ENCODE results near the gene NR6A1.

The NR6A1 gene

DNA sequence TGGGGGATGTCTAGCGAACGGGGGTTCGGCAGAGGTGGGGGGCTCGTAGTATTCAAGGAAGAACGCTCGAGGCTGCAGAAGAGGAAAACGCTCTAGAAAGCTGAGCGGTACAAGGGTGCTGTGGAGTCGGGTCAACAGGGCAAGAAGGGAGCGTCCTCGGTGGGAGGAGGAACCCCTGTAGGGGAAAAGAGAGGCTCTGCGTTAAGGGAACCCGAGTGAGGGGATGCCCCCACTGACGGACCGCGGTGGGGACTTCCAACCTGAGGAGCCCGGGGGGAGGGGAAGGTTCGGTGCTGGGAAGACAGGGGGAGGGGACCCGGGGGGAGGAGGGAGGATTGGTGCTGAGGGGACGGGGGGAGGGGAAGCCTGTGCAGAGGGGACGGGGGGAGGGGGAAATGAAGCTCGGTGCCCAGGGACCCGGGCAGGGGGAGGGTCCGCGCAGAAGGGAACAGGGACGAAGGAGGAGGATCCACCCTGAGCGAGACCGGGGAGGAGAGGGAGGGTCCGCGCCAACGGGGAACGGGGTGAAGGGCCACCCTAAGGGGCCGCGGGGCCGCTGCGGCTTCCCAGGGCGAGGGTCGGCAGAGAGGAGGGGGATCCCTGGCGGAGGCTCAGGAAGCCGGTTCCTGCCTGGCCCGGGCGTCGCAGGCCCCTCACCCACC is 621 bp downstream of the NR6A1 start:
- peak overlapping the region; percentile 87 for H3K27ac ChIP-seq (replicated peaks)

DNA sequence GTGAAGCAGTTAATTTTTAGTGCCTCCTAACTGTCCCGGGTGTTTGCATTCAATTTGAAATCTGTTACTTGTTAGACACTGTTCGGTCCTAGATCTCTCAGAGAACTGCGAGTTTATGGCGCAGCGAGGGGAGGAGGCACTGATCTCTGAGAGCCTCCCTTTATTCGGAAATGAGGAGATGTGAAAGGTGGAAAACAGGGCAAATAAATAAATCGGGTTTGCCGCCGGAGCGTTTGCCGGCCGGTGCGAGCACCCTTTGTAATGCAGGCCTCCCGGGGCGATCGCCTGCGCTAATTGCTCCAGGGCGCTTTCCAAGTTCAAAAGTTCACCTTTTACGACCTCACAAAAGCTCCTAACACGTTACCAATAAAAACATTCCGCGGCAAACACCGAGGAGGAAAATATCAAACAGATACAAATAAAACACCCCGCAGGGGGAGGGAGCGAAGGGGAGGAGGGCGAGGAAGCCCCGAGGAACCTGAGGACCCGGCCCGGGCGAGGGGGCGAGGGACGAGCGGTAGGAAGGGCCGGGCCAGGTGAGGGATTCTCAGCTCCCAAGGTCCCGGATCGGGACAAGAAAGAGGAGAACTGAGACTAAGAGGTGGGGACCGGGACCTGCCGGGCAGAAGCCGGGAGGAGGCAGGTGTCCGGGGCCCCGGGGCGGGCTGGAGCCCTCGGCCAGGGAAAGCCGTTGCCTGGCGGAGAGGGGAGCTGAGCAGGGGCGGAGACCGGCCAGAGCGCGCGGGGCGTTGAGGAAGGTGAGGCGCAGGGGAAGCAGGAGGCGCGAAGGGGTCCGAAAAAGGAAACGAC is 1.4 kb downstream of the NR6A1 start:
- peak in 1 of 2 experiments; percentile 42 for DNase-seq (ENCODE audit: low read depth in 1 of 2, low spot score in 1 of 2)
- peak overlapping the region; percentile 87 for H3K27ac ChIP-seq (replicated peaks)
- peak overlapping the region; percentile 98 for H3K4me3 ChIP-seq (replicated peaks; ENCODE audit: insufficient read depth, low read length)

More for the DNA sequence above, 621 bp downstream of the NR6A1 start:
- TF ChIP-seq GABPA (IDR thresholded peaks at IDR 0.05; ENCODE audit: low read depth) (no peak), SPI1 (IDR thresholded peaks at IDR 0.05; ENCODE audit: borderline replicate concordance, low read depth) (no peak), POLR2AphosphoS5 (IDR thresholded peaks at IDR 0.05; ENCODE audit: low read depth) (no peak)
- TF ChIP-seq, protein P1, sequence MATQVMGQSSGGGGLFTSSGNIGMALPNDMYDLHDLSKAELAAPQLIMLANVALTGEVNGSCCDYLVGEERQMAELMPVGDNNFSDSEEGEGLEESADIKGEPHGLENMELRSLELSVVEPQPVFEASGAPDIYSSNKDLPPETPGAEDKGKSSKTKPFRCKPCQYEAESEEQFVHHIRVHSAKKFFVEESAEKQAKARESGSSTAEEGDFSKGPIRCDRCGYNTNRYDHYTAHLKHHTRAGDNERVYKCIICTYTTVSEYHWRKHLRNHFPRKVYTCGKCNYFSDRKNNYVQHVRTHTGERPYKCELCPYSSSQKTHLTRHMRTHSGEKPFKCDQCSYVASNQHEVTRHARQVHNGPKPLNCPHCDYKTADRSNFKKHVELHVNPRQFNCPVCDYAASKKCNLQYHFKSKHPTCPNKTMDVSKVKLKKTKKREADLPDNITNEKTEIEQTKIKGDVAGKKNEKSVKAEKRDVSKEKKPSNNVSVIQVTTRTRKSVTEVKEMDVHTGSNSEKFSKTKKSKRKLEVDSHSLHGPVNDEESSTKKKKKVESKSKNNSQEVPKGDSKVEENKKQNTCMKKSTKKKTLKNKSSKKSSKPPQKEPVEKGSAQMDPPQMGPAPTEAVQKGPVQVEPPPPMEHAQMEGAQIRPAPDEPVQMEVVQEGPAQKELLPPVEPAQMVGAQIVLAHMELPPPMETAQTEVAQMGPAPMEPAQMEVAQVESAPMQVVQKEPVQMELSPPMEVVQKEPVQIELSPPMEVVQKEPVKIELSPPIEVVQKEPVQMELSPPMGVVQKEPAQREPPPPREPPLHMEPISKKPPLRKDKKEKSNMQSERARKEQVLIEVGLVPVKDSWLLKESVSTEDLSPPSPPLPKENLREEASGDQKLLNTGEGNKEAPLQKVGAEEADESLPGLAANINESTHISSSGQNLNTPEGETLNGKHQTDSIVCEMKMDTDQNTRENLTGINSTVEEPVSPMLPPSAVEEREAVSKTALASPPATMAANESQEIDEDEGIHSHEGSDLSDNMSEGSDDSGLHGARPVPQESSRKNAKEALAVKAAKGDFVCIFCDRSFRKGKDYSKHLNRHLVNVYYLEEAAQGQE (IDR thresholded peaks at IDR 0.05; ENCODE audit: insufficient replicate concordance, low read depth), result no peak
- TF ChIP-seq, protein P2, sequence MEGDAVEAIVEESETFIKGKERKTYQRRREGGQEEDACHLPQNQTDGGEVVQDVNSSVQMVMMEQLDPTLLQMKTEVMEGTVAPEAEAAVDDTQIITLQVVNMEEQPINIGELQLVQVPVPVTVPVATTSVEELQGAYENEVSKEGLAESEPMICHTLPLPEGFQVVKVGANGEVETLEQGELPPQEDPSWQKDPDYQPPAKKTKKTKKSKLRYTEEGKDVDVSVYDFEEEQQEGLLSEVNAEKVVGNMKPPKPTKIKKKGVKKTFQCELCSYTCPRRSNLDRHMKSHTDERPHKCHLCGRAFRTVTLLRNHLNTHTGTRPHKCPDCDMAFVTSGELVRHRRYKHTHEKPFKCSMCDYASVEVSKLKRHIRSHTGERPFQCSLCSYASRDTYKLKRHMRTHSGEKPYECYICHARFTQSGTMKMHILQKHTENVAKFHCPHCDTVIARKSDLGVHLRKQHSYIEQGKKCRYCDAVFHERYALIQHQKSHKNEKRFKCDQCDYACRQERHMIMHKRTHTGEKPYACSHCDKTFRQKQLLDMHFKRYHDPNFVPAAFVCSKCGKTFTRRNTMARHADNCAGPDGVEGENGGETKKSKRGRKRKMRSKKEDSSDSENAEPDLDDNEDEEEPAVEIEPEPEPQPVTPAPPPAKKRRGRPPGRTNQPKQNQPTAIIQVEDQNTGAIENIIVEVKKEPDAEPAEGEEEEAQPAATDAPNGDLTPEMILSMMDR (IDR thresholded peaks at IDR 0.05; ENCODE audit: insufficient read depth, low read length), result no peak
- H3K27me3 ChIP-seq (ENCODE audit: insufficient read depth, poor library complexity, severe bottlenecking), result no peaks in the 10 kb centered on the region
- H3K4me3 ChIP-seq (replicated peaks; ENCODE audit: insufficient read depth, low read length), result peak overlapping the region; percentile 98
- peak in 1 of 2 experiments; percentile 35 for DNase-seq (ENCODE audit: low read depth in 1 of 2, low spot score in 1 of 2)

More for the DNA sequence above, 1.4 kb downstream of the NR6A1 start:
- no peak for TF ChIP-seq SPI1 (IDR thresholded peaks at IDR 0.05; ENCODE audit: borderline replicate concordance, low read depth)
- TF ChIP-seq, protein P2 (IDR thresholded peaks at IDR 0.05; ENCODE audit: insufficient read depth, low read length), result no peak
- TF ChIP-seq, protein P1 (IDR thresholded peaks at IDR 0.05; ENCODE audit: insufficient replicate concordance, low read depth), result no peak
- TF ChIP-seq GABPA (IDR thresholded peaks at IDR 0.05; ENCODE audit: low read depth), result no peak
- TF ChIP-seq POLR2AphosphoS5 (IDR thresholded peaks at IDR 0.05; ENCODE audit: low read depth), result no peak
- H3K27me3 ChIP-seq (ENCODE audit: insufficient read depth, poor library complexity, severe bottlenecking), result no peaks in the 10 kb centered on the region

Measured in HL-60 (cell line).